Thymus (tissue), 11 donors: ENCODE data around the gene LUM. TPM values are rescaled to one million over a fixed set of nuclear protein-coding genes. Genes with fewer than 3 reads are reported as not detected.

ENCODE experiments used
- DNase-seq, 9 donors: peaks; one replicate each; pipeline ENCODE4 v3.0.0-alpha.2; 2013; ENCODE audit warnings: low spot score in 9 of 9, low read depth in 6 of 9, missing footprints in 1 of 9
- H3K27ac ChIP-seq, 2 donors: one replicate each; pipeline ENCODE4 v1.5.1; 2013; ENCODE audit warnings: control low read depth in 1 of 2, low read depth in 1 of 2, low read length in 1 of 2, mild to moderate bottlenecking in 1 of 2, moderate library complexity in 1 of 2
- H3K27me3 ChIP-seq, 2 donors: one replicate each; pipeline ENCODE4 v1.5.1; 2013; ENCODE audit warnings: low read length in 1 of 2; ENCODE audit not compliant: control insufficient read depth in 2 of 2, insufficient read depth in 1 of 2
- H3K36me3 ChIP-seq, 2 donors: one replicate each; pipeline ENCODE4 v1.5.1; 2013; ENCODE audit warnings: low read length in 1 of 2, mild to moderate bottlenecking in 1 of 2, moderate library complexity in 1 of 2; ENCODE audit not compliant: control insufficient read depth in 2 of 2, insufficient read depth in 2 of 2
- H3K4me1 ChIP-seq, 2 donors: one replicate each; pipeline ENCODE4 v1.5.1; 2013; ENCODE audit warnings: low read length in 2 of 2; ENCODE audit not compliant: control insufficient read depth in 2 of 2, insufficient read depth in 2 of 2
- H3K4me3 ChIP-seq, 2 donors: one replicate each; pipeline ENCODE4 v1.5.1; 2013; ENCODE audit warnings: low read length in 2 of 2, control low read depth in 1 of 2, mild to moderate bottlenecking in 1 of 2
- H3K9me3 ChIP-seq, 2 donors: one replicate each; pipeline ENCODE4 v1.5.1; 2013; ENCODE audit warnings: low read length in 1 of 2, mild to moderate bottlenecking in 1 of 2; ENCODE audit not compliant: control insufficient read depth in 2 of 2, insufficient read depth in 1 of 2
- WGBS: extraction: QIAGEN DNeasy Blood & Tissue Kit; methylation state at CpG from one replicate; pipeline ENCODE4 v1.1.7; 2013; 5-methylcytosine and 5-hydroxymethylcytosine counted together
- polyA plus RNA-seq: library from polyadenylated mRNA; stranded (reverse); fragments of 200-250 nt; gene quantifications from one replicate; pipeline ENCODE4 v1.2.3, GENCODE V29; 2013
- total RNA-seq: library from RNA; stranded (reverse); fragments of 120-200 nt; gene quantifications from one replicate; pipeline ENCODE4 v1.2.4, GENCODE V29; 2013
- donor health status: healthy.

The LUM gene
- total and polyA plus RNA-seq, 2 donors = 38.7 to 63.5 TPM

DNA sequence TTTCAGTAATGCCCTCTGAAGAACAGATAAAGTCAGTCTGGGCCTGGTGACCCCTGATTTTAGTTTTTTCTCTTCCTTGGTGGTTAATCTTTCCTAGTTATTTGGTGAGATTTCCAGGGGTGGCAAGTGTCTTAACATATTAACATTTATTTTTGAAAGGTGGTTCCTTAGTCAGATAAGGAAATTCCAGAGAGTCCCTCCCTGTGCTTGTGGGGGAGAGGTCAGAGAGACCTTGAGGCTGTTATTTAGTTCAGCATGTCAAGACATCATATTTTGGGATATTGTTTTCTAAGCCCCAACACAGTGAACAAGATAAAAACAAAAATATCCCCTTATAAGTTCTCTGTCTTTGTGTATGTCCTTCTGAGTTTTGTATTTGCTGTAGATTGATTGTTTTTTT, 9.5 kb upstream of the LUM start:
- no peak for DNase-seq
- no peaks in the 10 kb centered on the region for H3K9me3 ChIP-seq

GRCh38 chr12:91119089-91119488, 7.8 kb upstream of the LUM start:
- H3K27ac ChIP-seq = no peak overlapping the region
- H3K4me1 ChIP-seq = no peaks in the 10 kb centered on the region
- no peaks in the 10 kb centered on the region for H3K36me3 ChIP-seq
- no peak for DNase-seq
- no peaks in the 10 kb centered on the region for H3K9me3 ChIP-seq
- no peak overlapping the region for H3K4me3 ChIP-seq
- 96% methylated on average over 1 of the region's 1 CpG for WGBS
- no peaks in the 10 kb centered on the region for H3K27me3 ChIP-seq

More for the DNA sequence above, 9.5 kb upstream of the LUM start:
- H3K36me3 ChIP-seq = no peaks in the 10 kb centered on the region
- H3K4me3 ChIP-seq = no peak overlapping the region
- no peak overlapping the region for H3K27ac ChIP-seq
- H3K27me3 ChIP-seq = no peaks in the 10 kb centered on the region
- H3K4me1 ChIP-seq = no peaks in the 10 kb centered on the region

DNA sequence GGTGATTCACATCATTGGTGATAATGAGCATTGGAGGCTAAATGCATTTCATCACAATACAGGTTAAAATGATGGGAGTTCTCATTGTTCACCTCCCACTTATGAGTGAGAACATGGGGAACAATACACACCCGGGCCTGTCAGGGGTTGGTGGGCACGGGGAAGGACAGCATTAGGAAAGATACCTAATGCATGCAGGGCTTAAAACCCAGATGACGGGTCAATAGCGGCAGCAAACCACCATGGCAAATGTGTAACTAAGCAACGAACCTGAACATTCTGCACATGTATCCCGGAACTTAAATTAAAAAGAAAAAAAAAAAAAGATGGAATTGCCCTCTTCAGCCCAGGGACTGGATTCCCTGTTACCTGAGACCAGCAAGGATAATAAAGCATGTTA, 2.3 kb upstream of the LUM start:
- 96% methylated on average over 6 of the region's 6 CpGs for WGBS

GRCh38 chr12:91110311-91110924, 876 bp downstream of the LUM start:
- no peak for DNase-seq
- WGBS = 90% methylated on average over 5 of the region's 5 CpGs
- Histone ChIP-seq H3K9me3 (no peaks in the 10 kb centered on the region), H3K4me3 (no peak overlapping the region), H3K27me3 (no peaks in the 10 kb centered on the region), H3K36me3 (no peaks in the 10 kb centered on the region), H3K4me1 (no peaks in the 10 kb centered on the region), H3K27ac (no peak overlapping the region)

More for the DNA sequence above, 2.3 kb upstream of the LUM start:
- H3K4me3 ChIP-seq = no peak overlapping the region
- H3K9me3 ChIP-seq = no peaks in the 10 kb centered on the region
- no peak for DNase-seq
- H3K4me1 ChIP-seq = no peaks in the 10 kb centered on the region
- no peaks in the 10 kb centered on the region for H3K36me3 ChIP-seq
- H3K27me3 ChIP-seq = no peaks in the 10 kb centered on the region
- H3K27ac ChIP-seq = no peak overlapping the region

- DNase-seq = no peak
- H3K36me3 ChIP-seq = no peaks in the 10 kb centered on the region
- H3K4me3 ChIP-seq = no peak overlapping the region
- H3K27ac ChIP-seq = no peak overlapping the region
- H3K4me1 ChIP-seq = no peaks in the 10 kb centered on the region
- H3K27me3 ChIP-seq = no peaks in the 10 kb centered on the region
- 95% methylated on average over 2 of the region's 2 CpGs for WGBS
- H3K9me3 ChIP-seq = no peaks in the 10 kb centered on the region
Measured at GRCh38 chr12:91109581-91110310, 1.5 kb downstream of the LUM start.

DNA sequence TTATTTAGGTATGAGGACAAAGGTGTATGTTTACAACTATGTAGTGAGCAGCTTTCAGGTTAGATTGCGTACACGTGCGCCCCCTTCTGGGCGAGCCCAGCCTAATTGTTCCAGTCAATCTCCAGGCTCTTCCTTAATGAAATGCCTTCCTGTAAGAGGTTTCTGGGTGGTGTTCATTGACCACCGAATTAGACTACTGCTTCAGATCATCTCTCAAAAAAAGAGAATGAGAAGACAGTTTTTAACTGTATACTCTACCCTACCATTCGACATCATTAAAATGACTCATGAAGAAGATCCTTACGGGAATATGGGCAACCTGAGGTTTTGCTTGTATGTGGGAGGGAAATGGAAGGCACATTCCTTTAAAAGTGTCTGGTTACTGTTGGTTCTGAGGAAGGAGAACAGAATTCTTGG, 2.1 kb downstream of the LUM start:
- Histone ChIP-seq H3K4me3 (no peak overlapping the region), H3K4me1 (no peaks in the 10 kb centered on the region), H3K9me3 (no peaks in the 10 kb centered on the region), H3K27me3 (no peaks in the 10 kb centered on the region), H3K27ac (no peak overlapping the region), H3K36me3 (no peaks in the 10 kb centered on the region)
- DNase-seq = peak; percentile 5 to 61 (median 25)
- 32% methylated on average over 7 of the region's 7 CpGs for WGBS

DNA sequence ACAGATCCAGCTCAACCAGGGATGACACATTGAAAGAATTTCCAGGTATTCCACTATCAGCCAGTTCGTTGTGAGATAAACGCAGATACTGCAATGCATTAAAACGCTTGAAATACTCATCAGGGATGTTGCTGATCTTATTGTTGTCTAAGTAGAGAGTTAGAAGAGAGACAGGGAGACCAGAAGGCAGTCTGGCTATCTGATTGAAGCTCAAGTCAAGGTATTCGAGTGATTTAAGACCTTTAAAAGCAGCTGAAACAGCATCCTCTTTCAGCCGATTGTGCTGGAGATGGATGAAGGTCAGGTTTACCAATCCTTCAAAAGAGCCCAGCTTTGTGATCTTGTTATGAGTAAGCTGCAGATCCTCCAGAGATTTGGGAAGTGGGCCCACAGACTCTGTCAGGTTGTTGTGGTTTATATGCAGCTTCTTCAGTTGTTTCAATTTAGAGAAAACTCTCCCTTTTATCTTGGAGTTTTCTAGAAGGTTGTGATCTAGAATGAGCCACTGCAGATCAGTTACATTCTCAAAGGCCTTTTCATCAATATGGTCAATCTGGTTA, 3.0 kb downstream of the LUM start:
- Histone ChIP-seq H3K9me3 (no peaks in the 10 kb centered on the region), H3K36me3 (no peaks in the 10 kb centered on the region), H3K4me1 (no peaks in the 10 kb centered on the region), H3K4me3 (no peak overlapping the region), H3K27ac (no peak overlapping the region), H3K27me3 (no peaks in the 10 kb centered on the region)
- DNase-seq = peak in 1 of 9 donors; percentile 4
- 94% methylated on average over 5 of the region's 5 CpGs for WGBS

DNA sequence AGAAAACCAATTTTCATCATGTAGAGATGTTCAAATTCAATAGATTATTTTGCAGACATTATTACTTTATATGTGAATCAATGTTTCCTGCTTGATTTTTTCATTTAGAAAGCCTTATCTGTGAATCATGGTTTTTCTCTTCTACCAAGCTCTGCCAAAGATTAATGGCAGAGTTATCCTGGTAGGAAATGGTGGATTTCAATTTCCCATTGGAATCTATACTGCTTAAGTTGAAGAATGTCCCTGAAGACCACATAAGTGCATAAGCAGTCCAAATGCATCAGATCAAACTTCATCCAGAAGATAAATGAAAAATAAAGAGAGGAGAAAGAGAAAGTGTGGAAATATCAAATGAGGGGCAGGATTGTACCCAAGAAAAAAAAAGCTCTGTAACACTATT, 5.0 kb downstream of the LUM start:
- H3K36me3 ChIP-seq = no peaks in the 10 kb centered on the region
- no peak overlapping the region for H3K27ac ChIP-seq
- H3K4me3 ChIP-seq = no peak overlapping the region
- no peaks in the 10 kb centered on the region for H3K9me3 ChIP-seq
- no peak for DNase-seq
- no peaks in the 10 kb centered on the region for H3K4me1 ChIP-seq
- H3K27me3 ChIP-seq = no peaks in the 10 kb centered on the region

DNA sequence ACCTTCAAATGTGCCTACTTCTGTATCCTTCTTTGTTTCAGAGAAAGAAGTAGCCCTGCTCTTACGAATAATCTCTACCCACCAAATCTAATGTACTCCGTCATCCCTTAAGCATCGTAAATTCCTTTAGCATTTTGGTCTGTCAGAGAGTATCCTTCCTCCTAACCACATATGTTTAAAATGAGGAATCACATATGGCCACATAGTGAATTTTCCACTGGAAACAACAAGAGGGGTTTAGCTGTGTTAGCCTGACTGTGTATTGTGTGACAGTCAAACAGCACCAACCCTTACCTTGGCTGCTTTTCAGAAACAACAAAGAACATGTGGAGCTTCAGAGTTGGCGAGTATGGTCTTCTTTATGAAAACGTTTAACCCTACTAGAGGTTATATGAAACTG, 5.5 kb downstream of the LUM start:
- Histone ChIP-seq H3K27ac (no peak overlapping the region), H3K9me3 (no peaks in the 10 kb centered on the region), H3K4me1 (no peaks in the 10 kb centered on the region), H3K27me3 (no peaks in the 10 kb centered on the region), H3K4me3 (no peak overlapping the region), H3K36me3 (no peaks in the 10 kb centered on the region)
- no peak for DNase-seq
- WGBS = 85% methylated on average over 5 of the region's 5 CpGs
